Endodermal cell (in vitro differentiated cells): Measurements from ENCODE around the gene PRELID3B. TPM values are rescaled to one million over a fixed set of nuclear protein-coding genes. Genes with fewer than 3 reads are reported as not detected.

ENCODE experiments used
- DNase-seq: peaks from one replicate; pipeline ENCODE4 v3.0.0-alpha.2; 2017
- H3K27ac ChIP-seq: 2 replicates; pipeline ENCODE4 v1.5.1; 2013; ENCODE audit warnings: mild to moderate bottlenecking, low read depth, low read length, moderate library complexity
- H3K27me3 ChIP-seq: 2 replicates; pipeline ENCODE4 v1.6.1; 2013; ENCODE audit warnings: mild to moderate bottlenecking, low read length, moderate library complexity; ENCODE audit not compliant: insufficient read depth, control insufficient read depth, poor library complexity, severe bottlenecking
- H3K36me3 ChIP-seq: 2 replicates; pipeline ENCODE4 v1.7.0; 2013; ENCODE audit warnings: mild to moderate bottlenecking, low read length, moderate library complexity; ENCODE audit not compliant: control insufficient read depth, insufficient read depth
- H3K4me1 ChIP-seq: one replicate; pipeline ENCODE4 v1.7.0; 2013; ENCODE audit warnings: low read length; ENCODE audit not compliant: control insufficient read depth, insufficient read depth
- H3K4me3 ChIP-seq: 2 replicates; pipeline ENCODE4 v1.5.1; 2013; ENCODE audit warnings: mild to moderate bottlenecking, low read length, moderate library complexity
- H3K9ac ChIP-seq: 2 replicates; pipeline ENCODE4 v1.6.1; 2013; ENCODE audit warnings: mild to moderate bottlenecking, low read length, moderate library complexity; ENCODE audit not compliant: poor library complexity, severe bottlenecking; ENCODE audit errors: extremely low read depth
- H3K9me3 ChIP-seq: 2 replicates; pipeline ENCODE4 v1.6.1; 2013; ENCODE audit warnings: mild to moderate bottlenecking, low read length, moderate library complexity; ENCODE audit not compliant: control insufficient read depth
- H3K27ac Mint-ChIP-seq: 2 replicates; pipeline ENCODE4 v1.8.0; 2020; ENCODE audit warnings: mixed read lengths
- H3K27me3 Mint-ChIP-seq: 2 replicates; pipeline ENCODE4 v1.8.0; 2021; ENCODE audit warnings: mild to moderate bottlenecking, mixed read lengths; ENCODE audit not compliant: insufficient read depth
- H3K36me3 Mint-ChIP-seq: 2 replicates; pipeline ENCODE4 v1.8.0; 2020; ENCODE audit warnings: low read depth, mixed read lengths
- H3K4me1 Mint-ChIP-seq: 2 replicates; pipeline ENCODE4 v1.8.0; 2020; ENCODE audit warnings: mixed read lengths
- H3K4me3 Mint-ChIP-seq: 2 replicates; pipeline ENCODE4 v1.8.0; 2020; ENCODE audit warnings: mild to moderate bottlenecking, moderate library complexity, mixed read lengths
- H3K9me3 Mint-ChIP-seq: 2 replicates; pipeline ENCODE4 v1.8.0; 2020; ENCODE audit warnings: mild to moderate bottlenecking, mixed read lengths
- WGBS, 2 experiments: methylation state at CpG; one replicate each; pipeline versions ENCODE4 v1.1.5 to v1.1.7; 2013; ENCODE audit warnings: missing lambda C conversion rate in 2 of 2, mixed read lengths in 1 of 2; ENCODE audit not compliant: insufficient coverage in 1 of 2, insufficient read length in 1 of 2; 5-methylcytosine and 5-hydroxymethylcytosine counted together
- total RNA-seq, 2 donors: library from RNA; stranded (reverse); fragmentation: NEBNext Ultra II Directional in 1 of 2; extraction: Animal tissue kit (Norgen Biotek cat#: 25700) in 1 of 2; gene quantifications; 2 replicates in 1 of 2; 3 replicates in 1 of 2; pipeline ENCODE4 v1.2.1, GENCODE V29; 2021
- TF ChIP-seq, protein P1 (sequence below): fragments of 200-600 bp; sonication (generic); conservative IDR thresholded peaks from 2 replicates; pipeline ENCODE4 v1.5.0; 2021; ENCODE audit warnings: antibody characterized with exemption, mild to moderate bottlenecking

The PRELID3B gene
- total RNA-seq, 2 donors from 2014 or later: 48.6 to 50.8 TPM

DNA sequence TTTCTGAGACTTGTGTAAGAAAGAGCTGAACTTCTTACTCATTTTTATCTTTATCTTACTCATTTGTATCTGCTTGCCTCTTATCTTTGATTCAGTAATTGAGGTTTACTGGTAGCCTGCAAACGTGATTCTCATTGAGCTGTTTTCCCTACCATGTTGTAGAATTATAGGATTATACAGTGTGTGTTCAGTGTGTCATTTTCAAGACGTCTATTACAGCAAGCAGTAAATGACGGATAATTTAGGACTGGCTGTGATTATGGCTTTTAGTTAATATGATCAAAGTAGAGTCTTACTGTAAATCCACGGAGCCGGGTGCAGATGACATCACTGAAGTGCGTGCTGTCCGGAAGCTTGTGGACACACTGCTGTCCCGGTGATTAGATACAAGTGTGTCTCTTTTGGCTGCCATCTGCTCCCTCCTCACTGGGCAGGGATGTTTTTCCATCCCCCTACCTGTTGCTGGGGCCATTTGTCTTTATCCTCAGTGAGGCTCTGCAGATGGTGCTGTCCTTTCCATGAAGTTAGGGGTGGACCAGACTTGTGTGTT lies 55.5 kb downstream of the PRELID3B start:
- Histone ChIP-seq H3K27me3 (no peaks in the 10 kb centered on the region), H3K27ac (no peak overlapping the region), H3K4me1 (no peaks in the 10 kb centered on the region), H3K36me3 (peaks cover 66% of the 10 kb centered on the region), H3K4me3 (no peak overlapping the region), H3K9me3 (no peaks in the 10 kb centered on the region), H3K9ac (no peak overlapping the region)
- H3K27me3 Mint-ChIP-seq: no peaks in the 10 kb centered on the region
- peaks cover 23% of the 10 kb centered on the region for H3K4me1 Mint-ChIP-seq
- TF ChIP-seq, protein P1, sequence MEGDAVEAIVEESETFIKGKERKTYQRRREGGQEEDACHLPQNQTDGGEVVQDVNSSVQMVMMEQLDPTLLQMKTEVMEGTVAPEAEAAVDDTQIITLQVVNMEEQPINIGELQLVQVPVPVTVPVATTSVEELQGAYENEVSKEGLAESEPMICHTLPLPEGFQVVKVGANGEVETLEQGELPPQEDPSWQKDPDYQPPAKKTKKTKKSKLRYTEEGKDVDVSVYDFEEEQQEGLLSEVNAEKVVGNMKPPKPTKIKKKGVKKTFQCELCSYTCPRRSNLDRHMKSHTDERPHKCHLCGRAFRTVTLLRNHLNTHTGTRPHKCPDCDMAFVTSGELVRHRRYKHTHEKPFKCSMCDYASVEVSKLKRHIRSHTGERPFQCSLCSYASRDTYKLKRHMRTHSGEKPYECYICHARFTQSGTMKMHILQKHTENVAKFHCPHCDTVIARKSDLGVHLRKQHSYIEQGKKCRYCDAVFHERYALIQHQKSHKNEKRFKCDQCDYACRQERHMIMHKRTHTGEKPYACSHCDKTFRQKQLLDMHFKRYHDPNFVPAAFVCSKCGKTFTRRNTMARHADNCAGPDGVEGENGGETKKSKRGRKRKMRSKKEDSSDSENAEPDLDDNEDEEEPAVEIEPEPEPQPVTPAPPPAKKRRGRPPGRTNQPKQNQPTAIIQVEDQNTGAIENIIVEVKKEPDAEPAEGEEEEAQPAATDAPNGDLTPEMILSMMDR: no peak
- H3K4me3 Mint-ChIP-seq: no peak overlapping the region
- DNase-seq: peak; percentile 14
- no peak overlapping the region for H3K27ac Mint-ChIP-seq
- 93 to 95% methylated on average over 7 to 8 of the region's 8 CpGs for WGBS, 2 experiments
- H3K36me3 Mint-ChIP-seq: peaks cover 62% of the 10 kb centered on the region
- H3K9me3 Mint-ChIP-seq: no peaks in the 10 kb centered on the region

DNA sequence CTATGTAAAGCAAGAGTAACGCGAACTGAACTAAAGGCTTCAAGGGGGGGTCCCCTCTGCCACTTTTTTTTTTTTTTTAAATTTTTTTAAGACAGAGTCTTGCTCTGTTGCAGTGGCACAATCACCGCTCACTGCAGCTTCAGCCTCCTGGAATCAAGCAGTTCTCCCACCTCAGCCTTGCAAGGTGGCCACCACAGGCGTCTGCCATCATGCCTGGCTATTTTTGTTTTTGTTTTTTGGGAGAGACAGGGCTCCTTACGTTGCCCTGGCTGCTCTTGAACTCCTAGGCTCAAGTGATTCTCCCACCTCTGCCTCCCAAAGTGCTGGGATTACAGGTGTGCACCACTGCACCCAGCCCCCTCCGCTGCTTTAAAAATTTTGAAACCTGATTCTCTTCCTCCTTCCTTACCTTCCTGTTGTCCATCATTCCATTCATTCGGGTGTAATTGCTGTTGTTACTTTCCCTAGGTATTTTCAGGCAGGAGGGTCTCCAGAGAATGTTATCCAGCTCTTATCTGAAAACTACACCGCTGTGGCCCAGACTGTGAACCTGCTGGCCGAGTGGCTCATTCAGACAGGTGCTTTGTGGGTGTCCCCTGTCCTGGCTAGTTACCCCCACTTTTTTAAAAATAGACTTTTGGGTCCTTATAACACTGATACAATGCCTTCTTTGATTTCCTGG lies 56.2 kb downstream of the PRELID3B start:
- Histone ChIP-seq H3K4me3 (no peak overlapping the region), H3K27me3 (no peaks in the 10 kb centered on the region), H3K4me1 (no peaks in the 10 kb centered on the region), H3K27ac (no peak overlapping the region), H3K9me3 (no peaks in the 10 kb centered on the region), H3K36me3 (peaks cover 60% of the 10 kb centered on the region), H3K9ac (no peak overlapping the region)
- TF ChIP-seq, protein P1: no peak
- Mint-ChIP-seq H3K9me3 (no peaks in the 10 kb centered on the region), H3K4me1 (peaks cover 25% of the 10 kb centered on the region), H3K27ac (no peak overlapping the region), H3K4me3 (no peak overlapping the region), H3K36me3 (peaks cover 56% of the 10 kb centered on the region), H3K27me3 (no peaks in the 10 kb centered on the region)
- WGBS, 2 experiments: 92 to 94% methylated on average over 9 of the region's 9 CpGs
- peak; percentile 20 for DNase-seq

DNA sequence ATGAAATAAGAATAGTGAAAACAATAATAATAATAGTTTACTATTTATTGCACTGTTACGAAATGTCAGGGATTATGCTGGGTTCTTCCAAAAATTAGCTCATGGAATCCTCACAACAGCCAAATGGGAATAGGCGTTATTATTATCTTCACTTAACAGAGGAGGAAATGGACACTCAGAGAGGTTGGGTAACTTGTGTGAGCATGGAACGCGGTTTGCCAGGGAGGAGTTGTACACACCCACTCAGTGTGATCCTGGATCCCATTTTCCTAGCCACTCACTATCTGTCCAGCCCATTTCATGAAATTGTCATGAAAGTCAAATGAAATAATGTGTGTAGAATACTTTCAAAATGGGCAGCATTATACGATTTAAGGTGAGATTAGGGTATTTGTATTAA lies 56.9 kb downstream of the PRELID3B start:
- Histone ChIP-seq H3K9me3 (no peaks in the 10 kb centered on the region), H3K4me3 (no peak overlapping the region), H3K36me3 (peaks cover 52% of the 10 kb centered on the region), H3K27ac (no peak overlapping the region), H3K4me1 (no peaks in the 10 kb centered on the region), H3K9ac (no peak overlapping the region), H3K27me3 (no peaks in the 10 kb centered on the region)
- Mint-ChIP-seq H3K4me1 (peaks cover 25% of the 10 kb centered on the region), H3K9me3 (no peaks in the 10 kb centered on the region), H3K4me3 (no peak overlapping the region), H3K36me3 (peaks cover 49% of the 10 kb centered on the region), H3K27ac (no peak overlapping the region), H3K27me3 (no peaks in the 10 kb centered on the region)
- TF ChIP-seq, protein P1: no peak
- no peak for DNase-seq
- WGBS, 2 experiments: 96 to 100% methylated on average over 1 to 5 of the region's 5 CpGs
